NCI-H2107 treated with DMSO at 0.1 percent for 48 hours (cell line): ENCODE data around the gene RAB14.
A peak's percentile ranks its signal among the peaks of the same experiment; 100 is the strongest.

Source experiments
- DNase-seq: peaks from one replicate; lab custom pipeline; 2025; ENCODE audit not compliant: unreplicated experiment; lab: John Stamatoyannopoulos, UW

Gene RAB14

GRCh38 chr9:121220996-121221663, 19.5 kb upstream of the RAB14 start:
- DNase-seq, result no peak

GRCh38 chr9:121219530-121219929, 17.9 kb upstream of the RAB14 start:
- no peak for DNase-seq

GRCh38 chr9:121218357-121219027, 16.8 kb upstream of the RAB14 start:
- DNase-seq, result no peak

- no peak for DNase-seq
Measured at GRCh38 chr9:121217609-121218292, 16.1 kb upstream of the RAB14 start.

DNA sequence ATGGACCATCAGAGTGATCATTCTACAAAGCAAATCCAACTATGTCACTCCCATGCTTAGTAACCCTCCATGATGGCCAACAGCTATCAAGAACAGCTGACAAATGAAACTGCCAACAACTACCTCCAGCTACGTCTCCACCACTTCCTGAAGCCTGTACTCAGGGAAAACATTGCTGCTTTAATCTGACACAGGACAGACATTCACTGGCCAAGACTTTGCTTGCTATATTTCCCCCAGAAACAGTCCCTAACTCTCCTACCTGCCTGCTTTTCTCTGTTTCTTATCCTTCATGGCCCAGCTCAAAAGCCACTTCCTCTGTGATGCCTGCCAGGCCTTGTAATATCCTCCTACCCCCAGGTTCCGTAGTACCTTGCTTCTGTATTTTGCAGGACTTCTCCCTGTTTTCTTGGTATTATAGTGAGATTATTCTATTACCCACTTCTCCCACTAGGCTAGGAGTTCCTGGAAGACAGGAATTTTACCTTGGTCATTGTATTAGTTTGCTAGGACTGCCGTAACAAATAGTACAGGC, 14.7 kb upstream of the RAB14 start:
- DNase-seq, result no peak

- no peak for DNase-seq
Measured at GRCh38 chr9:121214005-121214404, 12.3 kb upstream of the RAB14 start.

DNA sequence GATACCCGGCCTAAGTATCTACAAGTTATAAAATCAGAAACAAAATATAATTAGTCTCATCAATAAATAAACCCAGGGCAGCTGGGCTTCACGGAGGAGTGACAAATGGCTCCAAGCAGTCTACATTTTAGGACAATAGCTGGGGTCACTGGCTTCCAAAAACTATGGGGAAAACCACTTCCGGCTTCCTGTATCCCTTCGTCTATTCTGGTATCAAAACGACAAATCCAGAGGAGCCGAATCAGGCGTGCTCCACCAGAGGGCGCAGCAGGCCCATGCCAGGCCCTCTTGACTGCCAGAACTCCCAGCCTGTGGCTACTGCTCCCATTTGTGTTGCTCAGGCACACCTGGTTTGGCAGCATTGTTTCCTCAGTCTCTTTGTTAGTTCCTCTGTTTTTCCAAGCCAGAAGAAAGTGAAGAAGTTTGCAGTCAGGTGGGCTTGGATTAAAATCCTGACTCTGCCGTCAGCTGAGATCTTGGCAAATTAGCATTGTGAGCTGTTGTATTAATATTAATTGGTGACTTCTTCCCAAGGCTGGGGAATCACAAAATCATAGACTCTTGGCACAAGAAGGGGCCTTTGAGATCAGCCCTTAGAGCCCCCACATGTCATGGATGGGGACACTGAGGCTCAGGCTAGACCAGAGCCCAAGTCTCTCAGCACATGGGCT, 11.6 kb upstream of the RAB14 start:
- DNase-seq, result peak; percentile 71

- DNase-seq, result no peak
Measured at GRCh38 chr9:121210536-121210935, 8.9 kb upstream of the RAB14 start.

DNA sequence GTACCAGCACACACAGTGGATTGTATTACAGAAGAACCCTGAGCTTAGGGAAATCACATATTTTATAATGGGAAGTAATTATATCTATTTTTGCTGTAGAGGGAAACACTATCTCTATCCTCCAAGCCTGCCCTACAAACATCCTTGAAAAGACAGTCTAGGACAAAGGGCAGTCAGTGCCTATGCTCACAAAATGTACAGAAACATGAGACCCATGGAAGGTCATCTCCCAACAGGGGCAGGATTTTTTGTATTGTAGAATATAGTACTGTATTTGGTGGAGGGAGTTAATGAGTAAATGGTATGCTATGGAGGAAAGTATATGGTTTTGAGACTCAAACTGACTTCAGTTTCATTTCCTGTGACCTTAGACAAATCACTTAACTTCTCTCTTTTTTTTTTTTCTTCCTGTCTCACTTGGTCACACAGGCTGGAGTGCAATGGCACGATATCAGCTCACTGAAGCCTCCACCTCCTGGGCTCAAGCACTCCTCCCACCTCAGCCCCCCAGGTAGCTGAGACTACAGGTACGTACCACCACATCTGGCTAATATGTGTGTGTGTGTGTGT, 5.8 kb upstream of the RAB14 start:
- DNase-seq, result no peak

GRCh38 chr9:121206516-121207370, 5.1 kb upstream of the RAB14 start:
- peak; percentile 17 for DNase-seq

- no peak for DNase-seq
Measured at GRCh38 chr9:121204611-121205010, 2.9 kb upstream of the RAB14 start.

GRCh38 chr9:121204121-121204520, 2.5 kb upstream of the RAB14 start:
- no peak for DNase-seq

GRCh38 chr9:121201045-121201737, 478 bp downstream of the RAB14 start:
- no peak for DNase-seq

DNA sequence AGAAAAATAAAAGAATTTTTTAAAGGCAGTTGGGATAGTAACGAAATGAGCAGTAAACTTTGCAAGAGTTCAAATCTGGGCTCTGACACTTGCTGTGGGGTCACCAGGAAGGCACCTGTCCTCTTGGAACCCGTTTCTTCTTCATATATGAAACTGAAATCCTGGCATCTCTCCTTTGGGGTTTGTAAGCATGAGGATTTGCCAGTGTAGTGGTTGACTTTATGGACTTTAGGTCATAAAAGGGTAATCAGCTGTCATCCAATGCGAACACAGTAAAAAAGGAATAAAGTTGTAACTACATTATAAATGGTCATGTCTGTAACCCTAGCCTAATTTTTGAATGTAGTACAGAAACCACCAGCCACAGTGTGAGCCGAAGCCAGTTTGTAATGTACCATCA, 1.3 kb downstream of the RAB14 start:
- no peak for DNase-seq

DNA sequence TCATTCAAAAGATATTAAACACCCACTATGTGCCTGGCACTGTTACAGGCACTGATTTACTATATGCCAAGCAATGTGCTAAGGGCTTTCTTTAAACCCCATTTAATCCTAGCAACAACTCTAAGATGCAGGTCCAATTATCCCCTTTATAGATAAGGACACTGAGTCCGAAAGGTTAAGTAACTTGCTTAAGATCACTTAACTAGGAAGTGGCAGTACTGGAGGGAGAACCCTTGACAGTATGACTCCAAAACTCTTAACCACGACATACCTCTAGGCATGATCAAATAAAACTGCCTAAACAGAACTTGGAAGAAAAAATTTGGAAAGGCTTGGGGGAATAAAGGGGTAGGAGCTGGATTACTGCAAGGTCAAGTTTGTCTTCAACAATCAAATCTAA, 1.7 kb downstream of the RAB14 start:
- DNase-seq, result no peak

GRCh38 chr9:121198512-121199042, 3.1 kb downstream of the RAB14 start:
- DNase-seq, result no peak

- DNase-seq, result no peak
Measured at GRCh38 chr9:121197132-121197531, 4.5 kb downstream of the RAB14 start.

GRCh38 chr9:121196389-121196788, 5.3 kb downstream of the RAB14 start:
- DNase-seq, result no peak

DNA sequence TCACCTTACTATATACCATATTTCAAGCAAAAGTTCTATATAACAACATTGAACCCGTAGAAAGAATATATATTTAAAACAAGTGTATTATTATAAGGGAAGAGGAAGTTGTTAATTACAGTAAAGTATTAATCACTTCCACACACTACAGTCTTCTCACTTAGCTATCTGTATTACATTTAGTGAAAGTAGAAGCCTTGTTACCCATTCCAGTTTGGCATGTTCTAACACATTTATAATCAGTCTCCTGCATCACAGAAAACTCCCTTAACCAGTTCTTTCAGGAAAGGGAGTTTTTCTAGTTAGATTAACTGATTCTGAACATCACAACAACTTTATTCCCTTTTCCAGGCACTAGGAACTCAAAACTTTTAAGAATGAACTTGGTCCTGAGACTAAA, 6.9 kb downstream of the RAB14 start:
- no peak for DNase-seq
